ENCODE measurements around the gene TTC21B.
"Not testable (repeated sequence)": the region's sequence is repeated elsewhere in the genome, so short reads cannot be mapped to it uniquely, and the experiment has no call there.

DNA sequence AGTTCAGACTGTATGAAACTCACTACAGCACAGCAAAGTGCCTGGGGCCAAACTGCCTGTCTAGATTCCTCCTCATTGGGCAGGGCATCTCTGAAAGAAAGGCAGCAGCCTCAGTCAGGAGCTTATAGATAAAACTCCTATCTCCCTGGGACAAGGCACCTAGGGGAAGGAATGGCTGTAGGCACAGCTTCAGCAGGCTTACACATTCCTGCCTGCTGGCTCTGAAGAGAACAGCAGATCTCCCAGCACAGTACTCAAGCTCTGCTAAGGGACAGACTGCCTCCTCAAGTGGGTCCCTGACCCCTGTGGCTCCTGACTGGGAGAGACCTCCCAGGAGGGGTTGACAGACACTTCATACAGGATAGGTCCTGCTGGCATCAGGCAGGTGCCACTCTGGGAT is 18.6 kb upstream of the TTC21B start:
- TF ChIP-seq, protein P1, sequence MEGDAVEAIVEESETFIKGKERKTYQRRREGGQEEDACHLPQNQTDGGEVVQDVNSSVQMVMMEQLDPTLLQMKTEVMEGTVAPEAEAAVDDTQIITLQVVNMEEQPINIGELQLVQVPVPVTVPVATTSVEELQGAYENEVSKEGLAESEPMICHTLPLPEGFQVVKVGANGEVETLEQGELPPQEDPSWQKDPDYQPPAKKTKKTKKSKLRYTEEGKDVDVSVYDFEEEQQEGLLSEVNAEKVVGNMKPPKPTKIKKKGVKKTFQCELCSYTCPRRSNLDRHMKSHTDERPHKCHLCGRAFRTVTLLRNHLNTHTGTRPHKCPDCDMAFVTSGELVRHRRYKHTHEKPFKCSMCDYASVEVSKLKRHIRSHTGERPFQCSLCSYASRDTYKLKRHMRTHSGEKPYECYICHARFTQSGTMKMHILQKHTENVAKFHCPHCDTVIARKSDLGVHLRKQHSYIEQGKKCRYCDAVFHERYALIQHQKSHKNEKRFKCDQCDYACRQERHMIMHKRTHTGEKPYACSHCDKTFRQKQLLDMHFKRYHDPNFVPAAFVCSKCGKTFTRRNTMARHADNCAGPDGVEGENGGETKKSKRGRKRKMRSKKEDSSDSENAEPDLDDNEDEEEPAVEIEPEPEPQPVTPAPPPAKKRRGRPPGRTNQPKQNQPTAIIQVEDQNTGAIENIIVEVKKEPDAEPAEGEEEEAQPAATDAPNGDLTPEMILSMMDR (IDR thresholded peaks at IDR 0.05): not testable (repeated sequence)
- not testable (repeated sequence) for TF ChIP-seq POLR2A (IDR thresholded peaks at IDR 0.05)
